LNCaP clone FGC (cell line): ENCODE results near the gene UBQLN4.

Experiments
- DNase-seq: peaks from one replicate; pipeline ENCODE4 v3.0.0-alpha.2; 2011; ENCODE audit warnings: low read depth
- H3K4me3 ChIP-seq: 2 replicates; pipeline ENCODE4 v1.5.1; 2011; ENCODE audit warnings: mild to moderate bottlenecking, low read depth, low read length, control low read depth
- TF ChIP-seq, protein P1 (sequence below): IDR thresholded peaks from 2 replicates; pipeline ENCODE4 v1.5.1; 2012; ENCODE audit warnings: mild to moderate bottlenecking; ENCODE audit not compliant: control insufficient read depth, insufficient read depth; ENCODE audit errors: extremely low read depth

UBQLN4 gene

GRCh38 chr1:156097499-156098178 lies 44.0 kb upstream of the UBQLN4 start:
- TF ChIP-seq, protein P1, sequence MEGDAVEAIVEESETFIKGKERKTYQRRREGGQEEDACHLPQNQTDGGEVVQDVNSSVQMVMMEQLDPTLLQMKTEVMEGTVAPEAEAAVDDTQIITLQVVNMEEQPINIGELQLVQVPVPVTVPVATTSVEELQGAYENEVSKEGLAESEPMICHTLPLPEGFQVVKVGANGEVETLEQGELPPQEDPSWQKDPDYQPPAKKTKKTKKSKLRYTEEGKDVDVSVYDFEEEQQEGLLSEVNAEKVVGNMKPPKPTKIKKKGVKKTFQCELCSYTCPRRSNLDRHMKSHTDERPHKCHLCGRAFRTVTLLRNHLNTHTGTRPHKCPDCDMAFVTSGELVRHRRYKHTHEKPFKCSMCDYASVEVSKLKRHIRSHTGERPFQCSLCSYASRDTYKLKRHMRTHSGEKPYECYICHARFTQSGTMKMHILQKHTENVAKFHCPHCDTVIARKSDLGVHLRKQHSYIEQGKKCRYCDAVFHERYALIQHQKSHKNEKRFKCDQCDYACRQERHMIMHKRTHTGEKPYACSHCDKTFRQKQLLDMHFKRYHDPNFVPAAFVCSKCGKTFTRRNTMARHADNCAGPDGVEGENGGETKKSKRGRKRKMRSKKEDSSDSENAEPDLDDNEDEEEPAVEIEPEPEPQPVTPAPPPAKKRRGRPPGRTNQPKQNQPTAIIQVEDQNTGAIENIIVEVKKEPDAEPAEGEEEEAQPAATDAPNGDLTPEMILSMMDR = no peak

GRCh38 chr1:156096640-156097391 lies 43.2 kb upstream of the UBQLN4 start:
- H3K4me3 ChIP-seq = no peak overlapping the region
- DNase-seq = no peak
- TF ChIP-seq, protein P1 = peak; percentile 94

More at GRCh38 chr1:156097499-156098178, 44.0 kb upstream of the UBQLN4 start:
- no peak overlapping the region for H3K4me3 ChIP-seq
- DNase-seq = no peak

DNA sequence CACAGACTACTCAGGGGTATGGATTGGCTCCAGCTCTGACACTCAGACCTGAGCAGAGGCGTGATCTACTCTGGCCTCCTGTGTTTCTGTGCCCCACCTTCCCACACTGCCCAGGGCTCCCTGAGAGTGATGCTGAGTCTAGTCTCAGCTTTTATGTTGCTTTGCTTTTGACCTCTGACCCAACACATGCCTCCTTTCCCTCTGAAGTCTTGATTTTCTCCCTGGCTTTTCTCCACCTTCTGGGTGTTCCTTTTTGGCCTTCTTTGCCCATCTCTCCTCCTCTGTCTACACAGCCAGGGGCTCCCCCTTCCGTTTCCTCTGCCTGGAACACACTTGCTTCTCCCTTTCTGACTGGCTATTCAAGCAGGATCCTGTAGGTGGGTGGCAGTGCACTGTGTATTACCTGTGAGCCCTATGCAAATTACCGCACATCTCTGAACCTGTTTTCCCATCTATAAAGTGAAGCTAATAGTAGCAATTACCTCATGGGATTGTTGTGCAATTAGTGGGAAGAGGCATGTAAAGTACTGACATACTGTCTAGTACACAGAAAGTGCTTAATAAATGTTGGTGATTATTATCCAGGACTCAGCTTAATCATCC lies 42.4 kb upstream of the UBQLN4 start:
- TF ChIP-seq, protein P1 = no peak
- no peak for DNase-seq
- no peak overlapping the region for H3K4me3 ChIP-seq

DNA sequence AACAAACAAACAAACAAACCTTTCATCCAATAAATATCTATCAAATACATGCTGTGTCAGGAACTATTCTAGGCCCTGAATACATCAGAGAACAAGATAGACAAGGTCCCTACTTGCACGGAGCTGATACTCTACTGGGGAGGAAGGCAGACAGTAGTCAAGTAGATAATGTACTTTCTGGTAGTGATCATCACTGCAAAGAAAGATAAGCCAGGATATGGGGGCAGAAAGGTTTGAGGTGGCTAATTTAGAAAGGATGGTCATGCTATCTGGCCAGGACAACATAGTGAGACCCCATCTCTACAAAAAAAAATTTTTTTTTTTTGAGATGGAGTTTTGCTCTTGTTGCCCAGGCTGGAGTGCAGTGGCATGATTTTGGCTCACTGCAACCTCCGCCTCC lies 38.0 kb upstream of the UBQLN4 start:
- TF ChIP-seq, protein P1 = no peak
- no peak overlapping the region for H3K4me3 ChIP-seq
- no peak for DNase-seq

GRCh38 chr1:156090840-156091188 lies 37.2 kb upstream of the UBQLN4 start:
- TF ChIP-seq, protein P1 = peak; percentile 71
- no peak overlapping the region for H3K4me3 ChIP-seq
- peak; percentile 55 for DNase-seq

DNA sequence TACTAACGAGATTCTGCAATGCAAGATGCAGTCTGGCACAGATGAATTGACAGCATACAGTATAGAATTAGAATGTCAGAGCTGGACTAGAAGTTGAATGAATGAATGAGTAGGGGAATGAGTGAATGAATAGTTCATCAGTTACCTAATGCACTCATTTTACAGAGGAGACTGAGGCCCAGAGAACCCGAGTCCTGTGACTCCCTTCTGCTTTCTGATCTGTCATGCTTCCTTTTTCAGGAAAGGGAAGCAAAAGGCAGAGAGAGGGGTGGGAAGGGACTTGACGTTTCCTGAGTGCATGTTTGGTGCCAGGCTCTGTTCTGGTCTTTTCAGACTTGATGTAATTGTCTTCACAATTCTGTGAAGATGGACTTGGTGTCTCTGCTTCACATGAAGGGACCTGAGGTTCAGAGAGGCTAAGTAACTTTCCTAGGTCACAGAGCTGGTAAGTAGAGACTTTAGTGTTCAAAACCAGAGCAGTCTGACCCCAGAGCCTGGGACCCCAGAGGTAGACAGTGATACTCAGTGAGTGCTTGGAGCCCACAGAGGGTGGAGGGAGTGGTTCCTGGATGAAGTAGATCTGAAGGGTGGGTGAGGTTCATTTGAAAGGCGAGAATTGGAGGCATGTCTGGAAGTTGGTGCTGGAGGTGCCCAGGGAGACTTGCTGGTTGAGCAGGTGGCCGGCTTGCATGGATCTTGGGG lies 36.7 kb upstream of the UBQLN4 start:
- H3K4me3 ChIP-seq = no peak overlapping the region
- TF ChIP-seq, protein P1 = no peak

More for the DNA sequence above, 36.7 kb upstream of the UBQLN4 start:
- no peak for DNase-seq
